Naive B cell (primary cell): ENCODE results near the gene DNAAF8. TPM values are rescaled to one million over a fixed set of nuclear protein-coding genes. Genes with fewer than 3 reads are reported as not detected.
A peak's percentile ranks its signal among the peaks of the same experiment; 100 is the strongest.

Experiments
- ATAC-seq, 2 donors: fragments of 150-1000 bp; cut with Tn5 transposase; 2 replicates each; pipeline ENCODE4 v1.10.0; 2021; ENCODE audit warnings: low read depth in 2 of 2, mild to moderate bottlenecking in 2 of 2, moderate library complexity in 2 of 2
- DNase-seq: peaks from one replicate; pipeline ENCODE4 v3.0.0; 2022
- H3K27ac Mint-ChIP-seq, 6 donors: one replicate each; pipeline ENCODE4 v1.8.0; 2020 to 2022; ENCODE audit warnings: mild to moderate bottlenecking in 6 of 6, mixed read lengths in 6 of 6, moderate library complexity in 5 of 6, inconsistent platforms in 2 of 6
- H3K27me3 Mint-ChIP-seq, 3 donors: one replicate each; pipeline ENCODE4 v1.8.0; 2021 to 2022; ENCODE audit warnings: mixed read lengths in 3 of 3, mild to moderate bottlenecking in 1 of 3
- H3K36me3 Mint-ChIP-seq, 2 donors: one replicate each; pipeline ENCODE4 v1.8.0; 2020 to 2022; ENCODE audit warnings: mixed read lengths in 2 of 2, inconsistent platforms in 1 of 2, mild to moderate bottlenecking in 1 of 2
- H3K4me1 Mint-ChIP-seq, 3 donors: one replicate each; pipeline ENCODE4 v1.8.0; 2020 to 2022; ENCODE audit warnings: mixed read lengths in 3 of 3, inconsistent platforms in 1 of 3, mild to moderate bottlenecking in 1 of 3, moderate library complexity in 1 of 3
- H3K4me3 Mint-ChIP-seq, 8 donors: one replicate each; pipeline ENCODE4 v1.8.0; 2020 to 2022; ENCODE audit warnings: mild to moderate bottlenecking in 8 of 8, mixed read lengths in 8 of 8, moderate library complexity in 8 of 8, inconsistent platforms in 2 of 8
- H3K9me3 Mint-ChIP-seq, 7 donors: one replicate each; pipeline ENCODE4 v1.8.0; 2020 to 2022; ENCODE audit warnings: mixed read lengths in 7 of 7, mild to moderate bottlenecking in 5 of 7, inconsistent platforms in 2 of 7, moderate library complexity in 1 of 7
- polyA plus RNA-seq, 6 donors: library from polyadenylated mRNA; unstranded; fragments of 300-500 nt; fragmentation: Illumina TruSeq; gene quantifications; one replicate each; pipeline ENCODE4 v1.2.3, GENCODE V29; 2021; ENCODE audit warnings: low read depth in 6 of 6

Gene DNAAF8
- polyA plus RNA-seq, 6 donors from 2014 or later = 0.30 to 0.84 (median 0.35) TPM; not detected in 2

GRCh38 chr16:4760221-4760910, 26.0 kb downstream of the DNAAF8 start:
- no peaks in the 10 kb centered on the region for H3K27me3 Mint-ChIP-seq
- H3K27ac Mint-ChIP-seq = peak overlapping the region in 1 of 6 donors; percentile 12
- peaks cover 5 to 13% of the 10 kb centered on the region in 2 donors for H3K36me3 Mint-ChIP-seq
- peak overlapping the region in 1 of 8 donors; percentile 41 for H3K4me3 Mint-ChIP-seq
- ATAC-seq (no peak), DNase-seq (no peak)
- no peaks in the 10 kb centered on the region for H3K9me3 Mint-ChIP-seq
- H3K4me1 Mint-ChIP-seq = peaks cover 4 to 10% (median 9%) of the 10 kb centered on the region in 3 donors

DNA sequence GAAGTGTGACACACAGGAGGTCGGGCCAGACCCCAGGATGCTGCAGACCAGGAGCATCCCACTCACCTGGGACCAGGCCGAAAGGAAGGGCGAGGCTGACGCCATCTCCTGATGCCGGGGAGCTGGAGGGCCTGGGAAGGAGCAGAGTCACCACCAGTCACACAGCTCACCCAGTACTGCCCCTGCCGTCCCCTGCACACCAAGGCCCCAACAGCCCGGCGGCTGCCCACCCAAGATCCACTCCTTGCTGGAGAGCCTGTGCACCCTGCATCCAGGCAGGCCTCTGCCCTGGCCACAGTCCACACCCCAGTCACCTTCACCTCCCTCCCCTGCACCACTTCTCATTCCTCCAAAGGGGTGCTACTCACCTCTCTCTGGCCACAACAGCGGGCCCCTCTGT, 27.9 kb downstream of the DNAAF8 start:
- peaks cover 0 to 7% of the 10 kb centered on the region in 2 donors for H3K36me3 Mint-ChIP-seq
- peak overlapping the region in 1 of 8 donors; percentile 12 for H3K4me3 Mint-ChIP-seq
- no peak for DNase-seq
- no peaks in the 10 kb centered on the region for H3K9me3 Mint-ChIP-seq
- no peak for ATAC-seq
- H3K4me1 Mint-ChIP-seq = peaks cover 12 to 21% (median 20%) of the 10 kb centered on the region in 3 donors
- no peaks in the 10 kb centered on the region for H3K27me3 Mint-ChIP-seq
- no peak overlapping the region for H3K27ac Mint-ChIP-seq

GRCh38 chr16:4763791-4764190, 29.5 kb downstream of the DNAAF8 start:
- H3K4me1 Mint-ChIP-seq = peaks cover 19 to 35% (median 31%) of the 10 kb centered on the region in 3 donors
- H3K27me3 Mint-ChIP-seq = no peaks in the 10 kb centered on the region
- DNase-seq (no peak), ATAC-seq (no peak)
- H3K27ac Mint-ChIP-seq = peak overlapping the region in 1 of 6 donors; percentile 72
- H3K36me3 Mint-ChIP-seq = peaks cover 0 to 7% of the 10 kb centered on the region in 2 donors
- H3K9me3 Mint-ChIP-seq = no peaks in the 10 kb centered on the region
- H3K4me3 Mint-ChIP-seq = peak overlapping the region in 2 of 8 donors; percentile 30 to 74

DNA sequence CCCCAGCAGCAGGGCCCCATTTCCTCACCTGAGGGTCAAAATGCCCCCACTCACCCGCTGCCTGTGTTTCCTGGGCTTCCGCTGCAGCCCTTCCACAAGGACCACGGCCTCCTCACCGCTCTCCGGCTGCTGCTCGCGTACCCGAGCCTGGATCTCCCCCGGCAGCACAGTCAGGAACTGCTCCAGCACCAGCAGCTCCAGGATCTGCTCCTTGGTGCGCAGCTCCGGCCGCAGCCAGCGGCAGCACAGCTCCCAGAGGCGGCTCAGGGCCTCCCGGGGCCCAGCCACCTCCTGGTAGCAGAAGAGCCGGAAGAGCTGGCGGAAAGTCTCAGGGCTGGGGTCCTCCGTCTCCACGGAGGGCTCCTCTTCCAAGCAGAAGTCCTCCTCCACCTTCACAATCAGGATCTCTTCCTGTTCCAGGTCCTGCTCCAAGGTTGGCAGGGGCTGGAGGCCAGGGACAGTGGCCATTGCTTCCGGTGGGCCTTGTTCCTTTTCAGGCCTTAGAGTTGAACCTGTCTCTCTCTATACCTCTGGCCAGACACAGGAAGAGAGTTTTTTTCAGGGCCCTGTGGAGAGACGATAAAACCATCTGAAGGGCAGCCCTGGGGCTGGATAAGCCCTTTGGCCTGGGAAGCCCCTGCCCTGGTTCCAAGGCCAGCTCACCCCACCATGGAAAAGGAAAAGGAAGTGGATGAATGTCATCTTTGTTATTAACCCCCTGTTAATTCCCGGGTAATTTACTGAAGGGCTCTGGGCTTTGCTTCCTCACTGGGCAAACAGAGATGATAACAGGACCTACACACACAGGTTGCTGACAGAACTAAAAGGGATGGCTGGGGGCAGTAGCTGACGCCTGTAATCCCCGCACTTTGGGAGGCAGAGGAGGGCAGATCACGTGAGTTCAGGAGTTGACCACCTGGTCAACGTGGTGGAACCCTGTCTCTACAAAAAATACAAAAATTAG, 31.5 kb downstream of the DNAAF8 start:
- peak overlapping the region in 5 of 6 donors; percentile 28 to 83 (median 73) for H3K27ac Mint-ChIP-seq
- peaks cover 0 to 2% (median 0%) of the 10 kb centered on the region in 7 donors for H3K9me3 Mint-ChIP-seq
- DNase-seq = no peak
- no peaks in the 10 kb centered on the region for H3K36me3 Mint-ChIP-seq
- peak overlapping the region; percentile 82 to 95 (median 89) for H3K4me3 Mint-ChIP-seq
- no peaks in the 10 kb centered on the region for H3K27me3 Mint-ChIP-seq
- no peak for ATAC-seq
- peaks cover 22 to 42% (median 38%) of the 10 kb centered on the region in 3 donors for H3K4me1 Mint-ChIP-seq

DNA sequence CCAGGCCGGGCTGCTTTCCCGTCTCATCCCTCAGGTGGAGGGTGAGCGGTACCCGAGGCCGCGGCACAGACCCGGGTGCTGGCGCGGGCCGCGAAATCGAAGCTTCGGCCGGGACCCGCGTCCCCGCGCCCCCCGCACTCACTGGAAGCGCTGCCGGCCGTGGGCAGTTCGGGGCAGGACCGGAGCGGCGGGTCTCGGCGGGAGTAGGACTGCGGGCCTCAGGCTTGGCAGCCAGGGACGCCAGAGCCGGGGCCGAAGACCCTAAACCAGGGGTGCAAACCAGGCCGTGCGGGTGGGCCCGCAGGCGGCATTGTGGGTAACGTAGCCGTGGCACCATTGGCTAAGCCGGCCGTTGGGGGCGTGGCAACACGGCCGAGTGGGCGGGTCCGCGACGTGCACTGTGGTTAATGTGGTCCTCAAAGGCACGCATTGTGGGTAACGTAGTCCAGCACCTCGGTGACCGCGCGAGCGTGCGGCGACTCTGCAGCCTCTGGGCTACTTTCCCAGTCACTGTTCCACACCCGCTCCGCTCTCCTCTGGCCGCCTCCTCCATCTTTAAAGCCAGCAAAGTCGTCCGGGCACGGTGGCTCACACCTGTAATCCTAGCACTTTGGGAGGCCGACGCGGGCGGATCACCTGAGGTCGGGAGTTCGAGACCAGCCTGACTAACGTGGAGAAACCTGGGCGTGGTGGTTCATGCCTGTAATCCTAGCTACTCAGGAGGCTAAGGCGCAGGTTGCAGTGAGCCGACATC, 32.7 kb downstream of the DNAAF8 start, which contains the start of gene ZNF500:
Gene ZNF500 (minus strand): TSS at position 288 of the 754 bp plus-strand sequence. CDS start 1,184 bp downstream, outside the sequence.
- DNase-seq = peak; percentile 94
- peaks cover 22 to 42% (median 38%) of the 10 kb centered on the region in 3 donors for H3K4me1 Mint-ChIP-seq
- peak within 1 kb of the TSS; percentile 92 to 95 (median 94) for H3K4me3 Mint-ChIP-seq
- H3K27me3 Mint-ChIP-seq = no peaks in the 10 kb centered on the region
- peaks cover 0 to 2% (median 0%) of the 10 kb centered on the region in 7 donors for H3K9me3 Mint-ChIP-seq
- peak within 1 kb of the TSS; percentile 76 to 97 (median 85) for H3K27ac Mint-ChIP-seq
- ATAC-seq = peak; percentile 97 to 99
- H3K36me3 Mint-ChIP-seq = no peaks in the 10 kb centered on the region

GRCh38 chr16:4767872-4768548, 33.7 kb downstream of the DNAAF8 start:
- Mint-ChIP-seq H3K36me3 (no peaks in the 10 kb centered on the region), H3K27ac (peak overlapping the region; percentile 27 to 97 (median 74)), H3K27me3 (no peaks in the 10 kb centered on the region), H3K4me1 (peaks cover 18 to 35% (median 34%) of the 10 kb centered on the region in 3 donors), H3K9me3 (peaks cover 0 to 2% (median 0%) of the 10 kb centered on the region in 7 donors), H3K4me3 (peak overlapping the region; percentile 90 to 95 (median 93))
- no peak for DNase-seq
- no peak for ATAC-seq

- peak; percentile 63 for DNase-seq
- Mint-ChIP-seq H3K27ac (peak overlapping the region in 5 of 6 donors; percentile 25 to 97 (median 86)), H3K4me1 (peaks cover 18 to 34% (median 33%) of the 10 kb centered on the region in 3 donors)
These were observed 34.4 kb downstream of the DNAAF8 start for GRCh38 chr16:4768549-4769305.

GRCh38 chr16:4769306-4769638, 34.9 kb downstream of the DNAAF8 start:
- Mint-ChIP-seq H3K9me3 (peaks cover 0 to 2% (median 0%) of the 10 kb centered on the region in 7 donors), H3K36me3 (no peaks in the 10 kb centered on the region), H3K4me1 (peaks cover 18 to 34% (median 33%) of the 10 kb centered on the region in 3 donors), H3K27ac (peak overlapping the region in 4 of 6 donors; percentile 24 to 90 (median 80)), H3K4me3 (peak overlapping the region; percentile 90 to 95 (median 93)), H3K27me3 (no peaks in the 10 kb centered on the region)
- no peak for ATAC-seq
- DNase-seq = no peak

More at GRCh38 chr16:4768549-4769305, 34.4 kb downstream of the DNAAF8 start:
- H3K36me3 Mint-ChIP-seq = no peaks in the 10 kb centered on the region
- H3K9me3 Mint-ChIP-seq = peaks cover 0 to 2% (median 0%) of the 10 kb centered on the region in 7 donors
- H3K4me3 Mint-ChIP-seq = peak overlapping the region; percentile 90 to 95 (median 93)
- peak; percentile 33 to 43 for ATAC-seq
- no peaks in the 10 kb centered on the region for H3K27me3 Mint-ChIP-seq

DNA sequence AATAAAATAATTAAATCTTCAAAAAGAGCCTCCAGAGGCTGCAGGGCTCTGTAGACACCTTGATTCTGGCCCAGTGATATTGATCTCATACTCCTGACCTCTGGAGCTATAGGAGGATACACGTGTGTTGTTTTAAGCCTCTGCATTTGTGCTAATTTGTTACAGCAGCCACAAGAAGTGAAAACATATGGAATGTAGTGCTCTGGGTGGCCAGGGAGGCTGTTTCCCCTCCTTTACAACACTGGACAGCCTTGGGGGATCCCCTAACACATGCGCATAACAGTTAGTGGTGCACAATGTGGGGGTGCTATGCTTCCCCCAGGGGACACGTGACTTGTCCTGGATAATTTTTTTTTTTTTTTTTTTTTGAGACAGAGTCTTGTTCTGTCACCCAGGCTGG, 37.3 kb downstream of the DNAAF8 start:
- peak overlapping the region in 1 of 6 donors; percentile 52 for H3K27ac Mint-ChIP-seq
- no peak for DNase-seq
- peaks cover 0 to 2% (median 0%) of the 10 kb centered on the region in 7 donors for H3K9me3 Mint-ChIP-seq
- no peak for ATAC-seq
- peak overlapping the region in 1 of 8 donors; percentile 15 for H3K4me3 Mint-ChIP-seq
- no peaks in the 10 kb centered on the region for H3K36me3 Mint-ChIP-seq
- no peaks in the 10 kb centered on the region for H3K27me3 Mint-ChIP-seq
- peaks cover 11 to 24% (median 20%) of the 10 kb centered on the region in 3 donors for H3K4me1 Mint-ChIP-seq

- ATAC-seq (no peak), DNase-seq (no peak)
- Mint-ChIP-seq H3K27ac (no peak overlapping the region), H3K4me3 (peak overlapping the region in 1 of 8 donors; percentile 33), H3K4me1 (peaks cover 11 to 20% (median 17%) of the 10 kb centered on the region in 3 donors), H3K9me3 (peaks cover 0 to 2% (median 0%) of the 10 kb centered on the region in 7 donors), H3K36me3 (no peaks in the 10 kb centered on the region), H3K27me3 (no peaks in the 10 kb centered on the region)
These were observed 38.0 kb downstream of the DNAAF8 start for GRCh38 chr16:4772351-4772750.

- H3K27me3 Mint-ChIP-seq = no peaks in the 10 kb centered on the region
- H3K36me3 Mint-ChIP-seq = no peaks in the 10 kb centered on the region
- no peaks in the 10 kb centered on the region for H3K4me1 Mint-ChIP-seq
- no peaks in the 10 kb centered on the region for H3K9me3 Mint-ChIP-seq
- no peak for ATAC-seq
- no peak overlapping the region for H3K27ac Mint-ChIP-seq
- H3K4me3 Mint-ChIP-seq = no peak overlapping the region
- no peak for DNase-seq
These were observed 40.7 kb downstream of the DNAAF8 start for GRCh38 chr16:4775005-4775404.
